ENCODE measurements around the gene MTCL3.

MTCL3 gene

DNA sequence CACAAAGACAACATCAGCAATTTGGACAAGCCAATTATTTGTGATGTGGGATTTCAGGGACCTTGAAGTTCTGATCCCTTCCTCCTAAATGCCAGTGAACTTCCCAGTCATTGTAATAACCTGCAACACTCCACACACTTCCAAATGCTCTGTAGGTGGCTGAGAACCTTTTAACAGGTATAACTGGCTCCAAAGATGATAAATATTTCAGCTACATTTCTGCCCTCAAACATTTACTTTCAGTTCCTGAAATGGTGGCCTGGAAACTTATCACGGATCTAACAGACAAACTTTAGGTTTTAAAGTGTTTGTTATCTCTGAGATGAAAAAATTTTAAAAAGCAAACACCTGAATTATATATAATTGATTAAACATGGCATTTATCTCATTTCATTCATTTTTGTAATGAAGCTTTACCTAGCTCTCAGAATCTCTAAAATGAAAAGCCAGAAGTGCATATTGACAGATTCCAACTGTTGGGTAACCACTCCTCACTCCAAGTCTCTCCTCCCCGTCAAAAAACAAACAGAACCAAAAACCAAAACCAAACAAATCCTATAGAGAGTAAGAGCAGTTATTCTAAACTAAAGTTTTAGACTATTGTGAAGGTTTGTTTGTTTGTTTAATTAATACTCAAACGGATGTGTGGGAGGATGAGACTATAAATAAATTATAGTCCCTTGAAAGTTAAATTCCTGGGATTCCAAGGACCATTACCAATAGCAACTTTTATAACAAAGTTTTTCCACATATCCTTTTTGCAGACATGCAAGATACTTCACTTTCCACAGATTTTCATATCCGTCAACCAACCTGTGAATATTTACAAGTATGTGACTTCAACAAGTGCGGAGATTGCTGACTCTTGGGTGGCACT, 47.5 kb downstream of the MTCL3 start:
- TF ChIP-seq EZH2 (IDR thresholded peaks at IDR 0.05; ENCODE audit: borderline replicate concordance, insufficient read depth, low read length, poor library complexity, severe bottlenecking) (no peak), MXI1 (conservative IDR thresholded peaks at IDR 0.05; ENCODE audit: poor library complexity, severe bottlenecking) (no peak), POLR2AphosphoS5 (IDR thresholded peaks at IDR 0.05) (no peak), EP300 (conservative IDR thresholded peaks at IDR 0.05; ENCODE audit: poor library complexity, severe bottlenecking) (no peak), TAF1 (IDR thresholded peaks at IDR 0.05; ENCODE audit: low read depth) (no peak), SMC3 (conservative IDR thresholded peaks at IDR 0.05; ENCODE audit: poor library complexity) (no peak), CTCF (IDR thresholded peaks at IDR 0.05; ENCODE audit: poor library complexity, severe bottlenecking) (no peak), RAD21 (conservative IDR thresholded peaks at IDR 0.05) (no peak)
- TF ChIP-seq, protein P1, sequence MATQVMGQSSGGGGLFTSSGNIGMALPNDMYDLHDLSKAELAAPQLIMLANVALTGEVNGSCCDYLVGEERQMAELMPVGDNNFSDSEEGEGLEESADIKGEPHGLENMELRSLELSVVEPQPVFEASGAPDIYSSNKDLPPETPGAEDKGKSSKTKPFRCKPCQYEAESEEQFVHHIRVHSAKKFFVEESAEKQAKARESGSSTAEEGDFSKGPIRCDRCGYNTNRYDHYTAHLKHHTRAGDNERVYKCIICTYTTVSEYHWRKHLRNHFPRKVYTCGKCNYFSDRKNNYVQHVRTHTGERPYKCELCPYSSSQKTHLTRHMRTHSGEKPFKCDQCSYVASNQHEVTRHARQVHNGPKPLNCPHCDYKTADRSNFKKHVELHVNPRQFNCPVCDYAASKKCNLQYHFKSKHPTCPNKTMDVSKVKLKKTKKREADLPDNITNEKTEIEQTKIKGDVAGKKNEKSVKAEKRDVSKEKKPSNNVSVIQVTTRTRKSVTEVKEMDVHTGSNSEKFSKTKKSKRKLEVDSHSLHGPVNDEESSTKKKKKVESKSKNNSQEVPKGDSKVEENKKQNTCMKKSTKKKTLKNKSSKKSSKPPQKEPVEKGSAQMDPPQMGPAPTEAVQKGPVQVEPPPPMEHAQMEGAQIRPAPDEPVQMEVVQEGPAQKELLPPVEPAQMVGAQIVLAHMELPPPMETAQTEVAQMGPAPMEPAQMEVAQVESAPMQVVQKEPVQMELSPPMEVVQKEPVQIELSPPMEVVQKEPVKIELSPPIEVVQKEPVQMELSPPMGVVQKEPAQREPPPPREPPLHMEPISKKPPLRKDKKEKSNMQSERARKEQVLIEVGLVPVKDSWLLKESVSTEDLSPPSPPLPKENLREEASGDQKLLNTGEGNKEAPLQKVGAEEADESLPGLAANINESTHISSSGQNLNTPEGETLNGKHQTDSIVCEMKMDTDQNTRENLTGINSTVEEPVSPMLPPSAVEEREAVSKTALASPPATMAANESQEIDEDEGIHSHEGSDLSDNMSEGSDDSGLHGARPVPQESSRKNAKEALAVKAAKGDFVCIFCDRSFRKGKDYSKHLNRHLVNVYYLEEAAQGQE (IDR thresholded peaks at IDR 0.05; ENCODE audit: borderline replicate concordance), result no peak
- H3K27ac ChIP-seq (ENCODE audit: low read length), result no peak overlapping the region
- no peaks in the 10 kb centered on the region for H3F3A ChIP-seq (ENCODE audit: insufficient read depth, low read length, poor library complexity, severe bottlenecking)
- H3K27me3 ChIP-seq (ENCODE audit: insufficient read depth, low read depth, low read length), result no peaks in the 10 kb centered on the region
- no peak overlapping the region for H3K9ac ChIP-seq (ENCODE audit: low read length)
- H3K9me3 ChIP-seq (ENCODE audit: low read length), result no peaks in the 10 kb centered on the region
- no peak overlapping the region for H2AFZ ChIP-seq (ENCODE audit: low read depth, low read length)
- peaks cover 41% of the 10 kb centered on the region for H3K36me3 ChIP-seq (ENCODE audit: insufficient read depth, low read length)
- no peak overlapping the region for H3K4me2 ChIP-seq (ENCODE audit: low read length)
- H3K4me3 ChIP-seq (ENCODE audit: low read length), result no peak overlapping the region
- no peaks in the 10 kb centered on the region for H3K9me2 ChIP-seq (ENCODE audit: insufficient read depth, low read length)
- peaks cover 3% of the 10 kb centered on the region for H4K20me1 ChIP-seq (ENCODE audit: insufficient read depth)
- peaks cover 45% of the 10 kb centered on the region for H3K79me2 ChIP-seq (replicated peaks; ENCODE audit: insufficient read depth, low read length)

DNA sequence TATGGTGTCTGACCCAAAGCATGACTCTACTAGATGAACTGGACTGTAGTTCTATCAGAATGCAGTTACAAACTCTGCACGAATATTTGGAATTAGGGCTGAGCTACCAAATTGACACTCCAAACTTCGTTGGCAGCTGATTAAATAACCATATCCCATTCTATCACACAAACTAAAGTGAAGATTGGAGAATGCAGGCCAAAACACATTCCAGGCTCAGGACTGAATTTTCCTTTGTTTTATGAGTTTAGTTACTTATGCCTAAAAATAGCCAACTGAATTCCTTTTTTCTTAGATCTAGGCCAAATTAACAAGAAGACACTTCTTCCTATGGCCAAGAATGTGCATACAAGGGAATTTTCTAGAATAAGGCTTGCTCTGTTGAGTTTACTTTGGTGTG, 50.2 kb downstream of the MTCL3 start:
- H3K27me3 ChIP-seq (ENCODE audit: insufficient read depth, low read depth, low read length), result no peaks in the 10 kb centered on the region
- no peak overlapping the region for H2AFZ ChIP-seq (ENCODE audit: low read depth, low read length)
- no peak overlapping the region for H3K27ac ChIP-seq (ENCODE audit: low read length)
- no peak for TF ChIP-seq RAD21 (conservative IDR thresholded peaks at IDR 0.05)
- no peak for TF ChIP-seq SMC3 (conservative IDR thresholded peaks at IDR 0.05; ENCODE audit: poor library complexity)
- TF ChIP-seq TAF1 (IDR thresholded peaks at IDR 0.05; ENCODE audit: low read depth), result no peak
- no peak for TF ChIP-seq EP300 (conservative IDR thresholded peaks at IDR 0.05; ENCODE audit: poor library complexity, severe bottlenecking)
- TF ChIP-seq POLR2AphosphoS5 (IDR thresholded peaks at IDR 0.05), result no peak
- no peak for TF ChIP-seq CTCF (IDR thresholded peaks at IDR 0.05; ENCODE audit: poor library complexity, severe bottlenecking)
- TF ChIP-seq MXI1 (conservative IDR thresholded peaks at IDR 0.05; ENCODE audit: poor library complexity, severe bottlenecking), result no peak
- no peak for TF ChIP-seq EZH2 (IDR thresholded peaks at IDR 0.05; ENCODE audit: borderline replicate concordance, insufficient read depth, low read length, poor library complexity, severe bottlenecking)
- TF ChIP-seq, protein P1 (IDR thresholded peaks at IDR 0.05; ENCODE audit: borderline replicate concordance), result no peak
- H3K9ac ChIP-seq (ENCODE audit: low read length), result no peak overlapping the region
- H3F3A ChIP-seq (ENCODE audit: insufficient read depth, low read length, poor library complexity, severe bottlenecking), result no peaks in the 10 kb centered on the region
- H3K9me3 ChIP-seq (ENCODE audit: low read length), result no peaks in the 10 kb centered on the region
- H4K20me1 ChIP-seq (ENCODE audit: insufficient read depth), result peaks cover 9% of the 10 kb centered on the region
- H3K36me3 ChIP-seq (ENCODE audit: insufficient read depth, low read length), result peaks cover 36% of the 10 kb centered on the region
- no peak overlapping the region for H3K4me2 ChIP-seq (ENCODE audit: low read length)
- no peak overlapping the region for H3K4me3 ChIP-seq (ENCODE audit: low read length)
- no peaks in the 10 kb centered on the region for H3K9me2 ChIP-seq (ENCODE audit: insufficient read depth, low read length)
- H3K79me2 ChIP-seq (replicated peaks; ENCODE audit: insufficient read depth, low read length), result peaks cover 38% of the 10 kb centered on the region
